Stimulated activated CD8-positive, alpha-beta memory T cell treated with anti-CD3 and anti-CD28 coated beads, Interleukin-7, amount 100 ng/mL, for 1 hour (primary cell): ENCODE results near the gene SYNCRIP.
"Not testable (repeated sequence)": the region's sequence is repeated elsewhere in the genome, so short reads cannot be mapped to it uniquely, and the experiment has no call there.

Experiments
- DNase-seq, 2 donors: peaks; one replicate each; pipeline ENCODE4 v3.0.0-alpha.2; 2020; ENCODE audit warnings: low read depth in 2 of 2

The SYNCRIP gene

DNA sequence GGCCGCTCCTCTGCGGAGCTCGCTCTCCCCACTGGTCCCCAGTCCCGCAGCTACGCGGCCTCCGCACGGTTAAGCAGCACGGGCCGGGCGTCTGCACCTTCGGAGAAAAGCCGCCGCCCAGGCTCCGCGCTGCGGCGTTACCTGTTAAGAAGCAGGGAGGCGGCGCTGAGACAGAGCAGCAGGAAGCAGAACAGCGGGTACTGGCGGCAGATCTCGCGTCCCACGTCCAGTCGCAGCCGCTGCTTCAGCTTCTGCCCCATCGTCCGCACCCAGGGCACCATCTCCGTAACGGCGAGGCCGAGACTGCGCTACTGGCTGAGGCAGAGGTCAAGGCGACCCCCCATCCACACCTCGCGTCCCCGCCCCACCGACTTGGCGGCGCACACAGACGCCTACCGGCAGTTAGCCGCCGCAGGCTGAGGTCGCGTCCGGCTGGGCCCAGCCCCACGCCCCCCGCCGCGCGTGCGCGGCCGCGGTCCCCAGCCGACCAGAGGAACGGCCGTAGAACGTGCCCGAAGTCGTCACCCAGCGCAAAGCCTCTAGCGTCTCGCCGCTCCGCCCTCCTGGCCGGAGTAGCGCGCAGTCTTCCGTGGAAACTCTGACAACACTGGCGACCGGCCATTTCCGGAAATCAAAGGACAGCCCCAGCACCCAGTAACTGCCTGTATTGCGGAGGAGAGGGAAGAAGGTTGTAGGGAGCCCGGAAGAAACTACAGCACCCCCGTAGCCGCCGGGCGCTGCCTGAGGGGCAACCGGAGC lies 49.1 kb downstream of the SYNCRIP start, which contains the start of gene SNX14:
TSS of gene SNX14 (minus strand) at position 421 of the 759 bp plus-strand sequence. CDS start at position 281, 140 bp downstream.
- DNase-seq = peak; percentile 49 to 59

- no peak for DNase-seq
These were observed 50.7 kb downstream of the SYNCRIP start for GRCh38 chr6:85592033-85592432.

DNA sequence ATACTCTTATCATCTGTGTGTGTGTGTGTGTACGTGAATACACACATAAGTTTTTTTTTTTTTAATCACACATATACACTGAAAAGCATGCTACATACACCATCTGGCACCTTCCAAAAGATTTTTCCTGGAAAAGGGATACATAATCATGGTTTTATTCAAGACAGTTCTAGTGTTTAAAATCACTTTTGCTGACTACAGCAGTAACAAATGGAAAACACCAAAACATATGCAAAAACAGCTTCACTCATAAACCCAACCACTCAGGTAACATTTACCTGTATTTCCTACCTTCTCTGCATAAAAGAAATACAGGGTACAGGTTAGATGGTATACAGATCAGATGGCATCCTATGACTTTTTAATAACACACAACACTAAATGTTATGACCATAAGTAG lies 51.5 kb downstream of the SYNCRIP start:
- no peak for DNase-seq

DNA sequence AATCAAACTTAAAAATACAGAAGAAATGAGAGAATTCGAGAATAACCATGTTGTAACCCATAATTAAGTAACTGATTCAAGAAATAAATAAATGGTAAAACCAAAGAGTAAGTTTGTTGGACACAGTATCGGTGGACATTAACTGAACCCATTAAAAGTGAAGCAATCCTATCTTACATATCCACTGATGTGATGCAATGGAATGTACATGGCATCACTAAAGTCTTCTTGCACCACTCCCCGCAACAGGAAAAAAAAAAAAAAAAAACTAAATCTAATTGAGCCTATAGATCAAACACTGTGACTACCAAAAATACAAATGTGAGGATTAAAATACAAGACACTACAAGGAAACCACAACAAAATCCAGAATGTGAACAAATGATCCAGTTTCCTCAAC lies 56.9 kb downstream of the SYNCRIP start:
- DNase-seq = no peak

DNA sequence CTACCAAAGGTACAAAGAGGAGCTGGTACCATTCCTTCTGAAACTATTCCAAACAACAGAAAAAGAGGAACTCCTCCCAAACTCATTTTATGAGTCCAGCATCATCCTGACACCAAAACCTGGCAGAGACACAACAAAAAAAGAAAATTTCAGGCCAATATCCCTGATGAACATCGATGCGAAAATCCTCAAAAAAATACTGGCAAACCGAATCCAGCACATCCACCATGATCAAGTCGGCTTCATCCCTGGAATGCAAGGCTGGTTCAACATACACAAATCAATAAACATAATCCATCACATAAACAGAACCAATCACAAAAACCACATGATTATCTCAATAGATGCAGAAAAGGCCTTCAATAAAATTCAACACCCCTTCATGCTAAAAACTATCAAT lies 59.9 kb downstream of the SYNCRIP start:
- DNase-seq = not testable (repeated sequence)

DNA sequence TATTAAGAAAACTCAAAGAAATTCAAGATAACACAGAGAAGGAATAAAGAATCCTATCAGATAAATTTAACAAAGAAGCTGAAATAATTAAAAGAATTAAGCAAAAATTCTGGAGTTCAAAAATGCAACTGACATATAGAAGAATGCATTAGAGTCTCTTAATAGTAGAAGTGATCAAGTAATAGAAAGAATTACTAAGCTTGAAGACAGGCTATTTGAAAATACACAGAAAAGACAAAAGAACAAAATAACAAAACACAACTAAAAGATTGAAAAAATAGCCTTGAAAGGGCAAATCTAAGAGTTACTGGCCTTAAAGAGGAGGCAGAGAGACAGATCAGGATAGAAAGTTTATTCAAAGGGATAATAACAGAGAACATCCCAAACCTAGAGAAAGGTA lies 61.1 kb downstream of the SYNCRIP start:
- DNase-seq = no peak

DNA sequence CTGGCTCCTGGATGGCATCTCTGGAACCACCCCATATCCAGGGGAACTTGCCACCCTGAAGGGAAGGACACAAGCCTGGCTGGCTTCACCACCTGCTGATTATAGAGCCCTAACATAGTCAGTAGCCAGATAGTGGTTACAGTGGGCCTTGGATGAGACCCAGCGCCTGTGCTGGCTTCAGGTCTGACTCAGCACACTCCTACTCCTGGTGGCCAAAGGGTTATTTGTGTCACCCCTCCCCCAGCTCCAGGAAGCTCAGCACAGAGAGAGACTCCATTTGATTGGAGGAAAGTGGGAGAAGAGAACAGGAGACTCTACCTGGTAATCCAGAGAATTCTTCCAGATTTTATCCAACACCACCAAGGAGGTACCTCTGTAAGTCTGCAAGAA lies 61.8 kb downstream of the SYNCRIP start:
- DNase-seq = no peak

GRCh38 chr6:85580118-85580877 lies 62.4 kb downstream of the SYNCRIP start:
- no peak for DNase-seq

- no peak for DNase-seq
These were observed 63.1 kb downstream of the SYNCRIP start for GRCh38 chr6:85579581-85579980.

DNA sequence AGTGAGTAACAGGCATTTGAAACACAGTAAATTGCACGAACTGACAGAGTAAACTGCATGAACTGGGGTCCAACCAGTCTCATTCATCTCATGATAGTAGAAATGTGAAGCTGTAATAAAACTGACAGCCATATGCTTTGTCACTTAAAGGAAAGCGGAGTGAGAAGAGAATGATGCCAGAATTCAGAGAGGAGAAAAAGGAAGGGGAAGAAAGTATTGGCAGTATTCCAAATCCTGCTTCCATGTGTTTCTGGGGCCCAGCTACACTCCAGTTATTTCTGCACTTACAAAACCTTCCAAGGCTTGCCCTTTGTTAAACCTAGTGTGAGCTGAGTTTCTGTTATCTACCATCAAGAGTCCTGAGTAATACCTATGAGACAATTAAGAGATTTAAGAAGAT lies 66.2 kb downstream of the SYNCRIP start:
- DNase-seq = no peak

GRCh38 chr6:85574932-85575598 lies 67.6 kb downstream of the SYNCRIP start:
- no peak for DNase-seq

DNA sequence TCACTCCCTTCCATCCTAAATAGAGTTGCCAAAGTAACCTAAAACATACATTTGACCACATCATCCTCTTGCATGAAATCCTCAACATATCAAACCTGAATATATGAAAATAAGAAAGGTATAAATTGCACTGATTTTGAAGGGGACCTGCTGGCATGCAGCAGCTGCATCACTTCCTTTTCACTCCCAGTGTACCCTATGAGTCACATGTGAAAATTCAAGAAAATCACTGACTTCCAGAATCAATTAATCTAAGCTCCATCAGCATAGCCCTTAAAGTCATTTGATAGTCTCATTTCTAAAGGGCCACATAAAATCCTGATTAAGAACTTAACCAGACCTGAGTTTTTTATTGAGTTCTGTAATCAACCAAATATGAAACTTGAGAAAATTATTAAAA lies 73.4 kb downstream of the SYNCRIP start:
- DNase-seq = no peak

DNA sequence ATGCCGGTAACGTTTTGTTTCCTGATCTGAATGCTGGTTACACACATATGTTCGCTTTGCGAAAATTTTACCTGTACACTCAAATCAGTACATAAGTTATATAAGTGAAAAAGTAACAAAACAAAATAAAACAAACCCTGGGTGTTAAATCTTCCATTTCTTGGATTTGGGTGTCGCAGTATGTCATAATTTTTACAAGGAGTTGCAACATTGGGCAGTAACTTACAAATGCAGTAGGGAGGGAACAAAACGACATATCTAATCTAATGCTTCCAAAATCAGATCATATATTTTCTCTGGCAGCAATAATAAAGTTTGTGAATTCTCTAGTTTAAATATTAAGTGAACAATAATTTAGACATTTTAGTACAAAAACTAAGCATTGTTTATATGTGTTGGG lies 74.3 kb downstream of the SYNCRIP start:
- DNase-seq = no peak

GRCh38 chr6:85565736-85566135 lies 77.0 kb downstream of the SYNCRIP start:
- no peak for DNase-seq

- not testable (repeated sequence) for DNase-seq
These were observed 78.5 kb downstream of the SYNCRIP start for GRCh38 chr6:85564223-85564622.
